ENCODE results near the gene NCOR2. TPM values are rescaled to one million over a fixed set of nuclear protein-coding genes. Genes with fewer than 3 reads are reported as not detected.

Gene NCOR2
- total and polyA plus RNA-seq, 10 of the 15 experiments (the other 5 are each of a cell fraction or from before 2014, with no cell fraction given), result 0.43 to 179 (median 14.9) TPM

DNA sequence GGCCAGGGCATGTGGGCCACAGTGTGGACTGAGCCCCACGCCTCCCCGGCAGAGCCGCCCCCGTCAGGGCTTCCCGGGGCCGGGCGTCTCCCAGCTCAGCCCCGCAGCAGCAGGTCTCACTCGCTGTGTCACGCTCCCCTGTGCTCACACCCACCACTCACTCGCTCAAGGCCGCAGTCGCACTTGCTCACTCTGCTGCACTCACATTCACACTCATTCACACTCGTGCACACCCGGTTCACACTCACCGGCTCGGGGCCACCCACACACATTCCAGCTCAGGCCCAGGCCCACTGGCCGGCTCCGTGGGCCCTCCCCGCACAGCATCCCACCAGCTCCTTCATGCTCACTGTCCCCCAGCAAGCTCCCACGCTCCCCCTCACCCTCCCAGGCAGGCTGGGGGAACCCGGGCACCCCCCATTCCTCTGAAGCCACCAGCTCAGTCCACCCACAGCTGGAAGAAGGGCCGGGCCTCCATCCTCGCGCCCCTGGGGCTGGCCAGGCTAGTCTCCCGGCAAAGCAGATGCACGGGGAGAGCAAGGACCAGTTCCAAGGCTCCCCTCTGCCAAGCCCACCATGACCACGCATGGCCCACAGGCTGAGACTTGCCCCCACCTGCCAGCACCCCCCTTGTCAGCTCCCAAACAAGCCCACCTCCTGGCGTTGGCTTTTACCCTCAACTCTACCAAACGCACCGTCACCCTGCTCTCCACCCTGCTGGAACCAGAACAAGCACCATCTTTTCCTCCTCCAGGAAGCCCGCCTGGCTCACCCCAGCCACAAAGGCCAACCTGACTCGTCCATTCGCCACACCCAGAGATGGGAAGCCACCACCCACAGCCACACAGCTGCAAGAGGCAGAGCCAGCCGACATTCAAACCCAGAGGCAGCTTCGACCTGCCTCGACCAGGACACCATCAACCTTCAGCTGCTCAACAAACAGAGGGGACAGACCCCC, 28.0 kb downstream of the NCOR2 start (continued):
- TF ChIP-seq, protein P1, sequence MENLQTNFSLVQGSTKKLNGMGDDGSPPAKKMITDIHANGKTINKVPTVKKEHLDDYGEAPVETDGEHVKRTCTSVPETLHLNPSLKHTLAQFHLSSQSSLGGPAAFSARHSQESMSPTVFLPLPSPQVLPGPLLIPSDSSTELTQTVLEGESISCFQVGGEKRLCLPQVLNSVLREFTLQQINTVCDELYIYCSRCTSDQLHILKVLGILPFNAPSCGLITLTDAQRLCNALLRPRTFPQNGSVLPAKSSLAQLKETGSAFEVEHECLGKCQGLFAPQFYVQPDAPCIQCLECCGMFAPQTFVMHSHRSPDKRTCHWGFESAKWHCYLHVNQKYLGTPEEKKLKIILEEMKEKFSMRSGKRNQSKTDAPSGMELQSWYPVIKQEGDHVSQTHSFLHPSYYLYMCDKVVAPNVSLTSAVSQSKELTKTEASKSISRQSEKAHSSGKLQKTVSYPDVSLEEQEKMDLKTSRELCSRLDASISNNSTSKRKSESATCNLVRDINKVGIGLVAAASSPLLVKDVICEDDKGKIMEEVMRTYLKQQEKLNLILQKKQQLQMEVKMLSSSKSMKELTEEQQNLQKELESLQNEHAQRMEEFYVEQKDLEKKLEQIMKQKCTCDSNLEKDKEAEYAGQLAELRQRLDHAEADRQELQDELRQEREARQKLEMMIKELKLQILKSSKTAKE (IDR thresholded peaks at IDR 0.05; ENCODE audit: low read depth, poor library complexity, severe bottlenecking), result no peak
- TF ChIP-seq, protein P2, sequence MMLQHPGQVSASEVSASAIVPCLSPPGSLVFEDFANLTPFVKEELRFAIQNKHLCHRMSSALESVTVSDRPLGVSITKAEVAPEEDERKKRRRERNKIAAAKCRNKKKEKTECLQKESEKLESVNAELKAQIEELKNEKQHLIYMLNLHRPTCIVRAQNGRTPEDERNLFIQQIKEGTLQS (IDR thresholded peaks at IDR 0.05; ENCODE audit: borderline replicate concordance, extremely low read depth, low read depth, low read length), result no peak
- TF ChIP-seq, protein P3, sequence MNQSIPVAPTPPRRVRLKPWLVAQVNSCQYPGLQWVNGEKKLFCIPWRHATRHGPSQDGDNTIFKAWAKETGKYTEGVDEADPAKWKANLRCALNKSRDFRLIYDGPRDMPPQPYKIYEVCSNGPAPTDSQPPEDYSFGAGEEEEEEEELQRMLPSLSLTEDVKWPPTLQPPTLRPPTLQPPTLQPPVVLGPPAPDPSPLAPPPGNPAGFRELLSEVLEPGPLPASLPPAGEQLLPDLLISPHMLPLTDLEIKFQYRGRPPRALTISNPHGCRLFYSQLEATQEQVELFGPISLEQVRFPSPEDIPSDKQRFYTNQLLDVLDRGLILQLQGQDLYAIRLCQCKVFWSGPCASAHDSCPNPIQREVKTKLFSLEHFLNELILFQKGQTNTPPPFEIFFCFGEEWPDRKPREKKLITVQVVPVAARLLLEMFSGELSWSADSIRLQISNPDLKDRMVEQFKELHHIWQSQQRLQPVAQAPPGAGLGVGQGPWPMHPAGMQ (IDR thresholded peaks at IDR 0.05; ENCODE audit: borderline replicate concordance), result no peak
- TF ChIP-seq JUND (IDR thresholded peaks at IDR 0.05; ENCODE audit: low read depth, low read length) (no peak), SMC3 (IDR thresholded peaks at IDR 0.05; ENCODE audit: borderline replicate concordance, low read length) (no peak), NRF1 (conservative IDR thresholded peaks at IDR 0.05; ENCODE audit: low read depth, low read length) (no peak), ZNF622 (IDR thresholded peaks at IDR 0.05) (no peak), FOXM1 (IDR thresholded peaks at IDR 0.05; ENCODE audit: low read depth, low read length) (no peak), SMAD1 (IDR thresholded peaks at IDR 0.05; ENCODE audit: low read depth, partially characterized antibody) (no peak), CBX5 (IDR thresholded peaks at IDR 0.05; ENCODE audit: low read depth) (no peak)
- TF ChIP-seq, protein P4, sequence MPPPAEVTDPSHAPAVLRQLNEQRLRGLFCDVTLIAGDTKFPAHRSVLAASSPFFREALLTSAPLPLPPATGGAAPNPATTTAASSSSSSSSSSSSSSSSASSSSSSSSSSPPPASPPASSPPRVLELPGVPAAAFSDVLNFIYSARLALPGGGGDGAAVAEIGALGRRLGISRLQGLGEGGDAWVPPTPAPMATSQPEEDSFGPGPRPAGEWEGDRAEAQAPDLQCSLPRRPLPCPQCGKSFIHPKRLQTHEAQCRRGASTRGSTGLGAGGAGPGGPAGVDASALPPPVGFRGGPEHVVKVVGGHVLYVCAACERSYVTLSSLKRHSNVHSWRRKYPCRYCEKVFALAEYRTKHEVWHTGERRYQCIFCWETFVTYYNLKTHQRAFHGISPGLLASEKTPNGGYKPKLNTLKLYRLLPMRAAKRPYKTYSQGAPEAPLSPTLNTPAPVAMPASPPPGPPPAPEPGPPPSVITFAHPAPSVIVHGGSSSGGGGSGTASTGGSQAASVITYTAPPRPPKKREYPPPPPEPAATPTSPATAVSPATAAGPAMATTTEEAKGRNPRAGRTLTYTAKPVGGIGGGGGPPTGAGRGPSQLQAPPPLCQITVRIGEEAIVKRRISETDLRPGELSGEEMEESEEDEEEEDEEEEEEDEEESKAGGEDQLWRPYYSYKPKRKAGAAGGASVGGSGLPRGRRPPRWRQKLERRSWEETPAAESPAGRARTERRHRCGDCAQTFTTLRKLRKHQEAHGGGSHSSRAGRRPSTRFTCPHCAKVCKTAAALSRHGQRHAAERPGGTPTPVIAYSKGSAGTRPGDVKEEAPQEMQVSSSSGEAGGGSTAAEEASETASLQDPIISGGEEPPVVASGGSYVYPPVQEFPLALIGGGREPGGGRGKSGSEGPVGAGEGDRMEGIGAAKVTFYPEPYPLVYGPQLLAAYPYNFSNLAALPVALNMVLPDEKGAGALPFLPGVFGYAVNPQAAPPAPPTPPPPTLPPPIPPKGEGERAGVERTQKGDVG (CRISPR knock-in tag; IDR thresholded peaks at IDR 0.05), result no peak
- TF ChIP-seq, protein P5, sequence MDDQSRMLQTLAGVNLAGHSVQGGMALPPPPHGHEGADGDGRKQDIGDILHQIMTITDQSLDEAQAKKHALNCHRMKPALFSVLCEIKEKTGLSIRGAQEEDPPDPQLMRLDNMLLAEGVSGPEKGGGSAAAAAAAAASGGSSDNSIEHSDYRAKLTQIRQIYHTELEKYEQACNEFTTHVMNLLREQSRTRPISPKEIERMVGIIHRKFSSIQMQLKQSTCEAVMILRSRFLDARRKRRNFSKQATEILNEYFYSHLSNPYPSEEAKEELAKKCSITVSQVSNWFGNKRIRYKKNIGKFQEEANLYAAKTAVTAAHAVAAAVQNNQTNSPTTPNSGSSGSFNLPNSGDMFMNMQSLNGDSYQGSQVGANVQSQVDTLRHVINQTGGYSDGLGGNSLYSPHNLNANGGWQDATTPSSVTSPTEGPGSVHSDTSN (IDR thresholded peaks at IDR 0.05; ENCODE audit: insufficient replicate concordance, low read depth, low read length), result peak; percentile 61
